Measurements from ENCODE around the gene ABO. TPM values are rescaled to one million over a fixed set of nuclear protein-coding genes. Genes with fewer than 3 reads are reported as not detected.

ABO gene
- total and polyA plus RNA-seq, 9 of the 15 experiments (the other 6 are each of a cell fraction or from before 2014, with no cell fraction given), result 5.0 to 21.9 (median 11.9) TPM

DNA sequence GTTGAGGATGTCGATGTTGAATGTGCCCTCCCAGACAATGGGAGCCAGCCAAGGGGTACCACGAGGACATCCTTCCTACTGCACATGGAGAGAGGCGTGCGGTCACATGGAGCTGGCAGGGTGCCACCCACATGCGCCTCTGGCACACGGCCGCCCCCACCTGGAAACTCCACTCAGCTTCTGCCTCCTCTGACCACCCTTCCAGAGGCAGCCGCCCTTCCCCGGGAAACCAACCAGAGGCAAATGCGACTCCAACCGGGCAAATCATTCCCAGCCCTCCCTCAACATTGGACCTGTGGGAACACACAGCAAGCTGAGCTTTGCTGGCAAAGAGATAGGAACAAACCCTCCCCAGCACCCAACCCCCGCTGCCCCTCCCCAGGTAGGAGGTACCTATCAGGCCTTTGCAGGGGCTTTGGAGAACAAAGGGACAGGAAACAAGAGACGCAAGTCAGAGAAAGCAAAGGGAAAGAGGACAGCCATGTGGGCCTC is 17.5 kb downstream of the ABO start (continued):
- no peak for TF ChIP-seq HDAC3 (IDR thresholded peaks at IDR 0.05; ENCODE audit: borderline replicate concordance, partially characterized antibody)
- TF ChIP-seq ARID2 (IDR thresholded peaks at IDR 0.05), result no peak
- TF ChIP-seq ZNF263 (CRISPR knock-in tag; IDR thresholded peaks at IDR 0.05; ENCODE audit: borderline replicate concordance), result no peak
- no peak for TF ChIP-seq ZNF57 (CRISPR knock-in tag; IDR thresholded peaks at IDR 0.05)
- TF ChIP-seq, protein P1, sequence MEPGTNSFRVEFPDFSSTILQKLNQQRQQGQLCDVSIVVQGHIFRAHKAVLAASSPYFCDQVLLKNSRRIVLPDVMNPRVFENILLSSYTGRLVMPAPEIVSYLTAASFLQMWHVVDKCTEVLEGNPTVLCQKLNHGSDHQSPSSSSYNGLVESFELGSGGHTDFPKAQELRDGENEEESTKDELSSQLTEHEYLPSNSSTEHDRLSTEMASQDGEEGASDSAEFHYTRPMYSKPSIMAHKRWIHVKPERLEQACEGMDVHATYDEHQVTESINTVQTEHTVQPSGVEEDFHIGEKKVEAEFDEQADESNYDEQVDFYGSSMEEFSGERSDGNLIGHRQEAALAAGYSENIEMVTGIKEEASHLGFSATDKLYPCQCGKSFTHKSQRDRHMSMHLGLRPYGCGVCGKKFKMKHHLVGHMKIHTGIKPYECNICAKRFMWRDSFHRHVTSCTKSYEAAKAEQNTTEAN (CRISPR knock-in tag; IDR thresholded peaks at IDR 0.05), result no peak
- TF ChIP-seq, protein P2, sequence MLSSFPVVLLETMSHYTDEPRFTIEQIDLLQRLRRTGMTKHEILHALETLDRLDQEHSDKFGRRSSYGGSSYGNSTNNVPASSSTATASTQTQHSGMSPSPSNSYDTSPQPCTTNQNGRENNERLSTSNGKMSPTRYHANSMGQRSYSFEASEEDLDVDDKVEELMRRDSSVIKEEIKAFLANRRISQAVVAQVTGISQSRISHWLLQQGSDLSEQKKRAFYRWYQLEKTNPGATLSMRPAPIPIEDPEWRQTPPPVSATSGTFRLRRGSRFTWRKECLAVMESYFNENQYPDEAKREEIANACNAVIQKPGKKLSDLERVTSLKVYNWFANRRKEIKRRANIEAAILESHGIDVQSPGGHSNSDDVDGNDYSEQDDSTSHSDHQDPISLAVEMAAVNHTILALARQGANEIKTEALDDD (IDR thresholded peaks at IDR 0.05), result no peak
- no peak for TF ChIP-seq EP300 (IDR thresholded peaks at IDR 0.05; ENCODE audit: low read length)
- peak; percentile 46 for TF ChIP-seq POLR2G (IDR thresholded peaks at IDR 0.05; ENCODE audit: low read depth, low read length)
- TF ChIP-seq ZNF384 (IDR thresholded peaks at IDR 0.05; ENCODE audit: low read depth, low read length), result no peak
- 0 out of 2 replicates have a peak, but pooled peaks have one; percentile 18 for TF ChIP-seq CBFA2T3 (IDR thresholded peaks at IDR 0.05)
- TF ChIP-seq, protein P3, sequence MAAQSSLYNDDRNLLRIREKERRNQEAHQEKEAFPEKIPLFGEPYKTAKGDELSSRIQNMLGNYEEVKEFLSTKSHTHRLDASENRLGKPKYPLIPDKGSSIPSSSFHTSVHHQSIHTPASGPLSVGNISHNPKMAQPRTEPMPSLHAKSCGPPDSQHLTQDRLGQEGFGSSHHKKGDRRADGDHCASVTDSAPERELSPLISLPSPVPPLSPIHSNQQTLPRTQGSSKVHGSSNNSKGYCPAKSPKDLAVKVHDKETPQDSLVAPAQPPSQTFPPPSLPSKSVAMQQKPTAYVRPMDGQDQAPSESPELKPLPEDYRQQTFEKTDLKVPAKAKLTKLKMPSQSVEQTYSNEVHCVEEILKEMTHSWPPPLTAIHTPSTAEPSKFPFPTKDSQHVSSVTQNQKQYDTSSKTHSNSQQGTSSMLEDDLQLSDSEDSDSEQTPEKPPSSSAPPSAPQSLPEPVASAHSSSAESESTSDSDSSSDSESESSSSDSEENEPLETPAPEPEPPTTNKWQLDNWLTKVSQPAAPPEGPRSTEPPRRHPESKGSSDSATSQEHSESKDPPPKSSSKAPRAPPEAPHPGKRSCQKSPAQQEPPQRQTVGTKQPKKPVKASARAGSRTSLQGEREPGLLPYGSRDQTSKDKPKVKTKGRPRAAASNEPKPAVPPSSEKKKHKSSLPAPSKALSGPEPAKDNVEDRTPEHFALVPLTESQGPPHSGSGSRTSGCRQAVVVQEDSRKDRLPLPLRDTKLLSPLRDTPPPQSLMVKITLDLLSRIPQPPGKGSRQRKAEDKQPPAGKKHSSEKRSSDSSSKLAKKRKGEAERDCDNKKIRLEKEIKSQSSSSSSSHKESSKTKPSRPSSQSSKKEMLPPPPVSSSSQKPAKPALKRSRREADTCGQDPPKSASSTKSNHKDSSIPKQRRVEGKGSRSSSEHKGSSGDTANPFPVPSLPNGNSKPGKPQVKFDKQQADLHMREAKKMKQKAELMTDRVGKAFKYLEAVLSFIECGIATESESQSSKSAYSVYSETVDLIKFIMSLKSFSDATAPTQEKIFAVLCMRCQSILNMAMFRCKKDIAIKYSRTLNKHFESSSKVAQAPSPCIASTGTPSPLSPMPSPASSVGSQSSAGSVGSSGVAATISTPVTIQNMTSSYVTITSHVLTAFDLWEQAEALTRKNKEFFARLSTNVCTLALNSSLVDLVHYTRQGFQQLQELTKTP (IDR thresholded peaks at IDR 0.05; ENCODE audit: low read depth in 1 of 2, partially characterized antibody in 2 of 2), result no peak
- TF ChIP-seq, protein P4, sequence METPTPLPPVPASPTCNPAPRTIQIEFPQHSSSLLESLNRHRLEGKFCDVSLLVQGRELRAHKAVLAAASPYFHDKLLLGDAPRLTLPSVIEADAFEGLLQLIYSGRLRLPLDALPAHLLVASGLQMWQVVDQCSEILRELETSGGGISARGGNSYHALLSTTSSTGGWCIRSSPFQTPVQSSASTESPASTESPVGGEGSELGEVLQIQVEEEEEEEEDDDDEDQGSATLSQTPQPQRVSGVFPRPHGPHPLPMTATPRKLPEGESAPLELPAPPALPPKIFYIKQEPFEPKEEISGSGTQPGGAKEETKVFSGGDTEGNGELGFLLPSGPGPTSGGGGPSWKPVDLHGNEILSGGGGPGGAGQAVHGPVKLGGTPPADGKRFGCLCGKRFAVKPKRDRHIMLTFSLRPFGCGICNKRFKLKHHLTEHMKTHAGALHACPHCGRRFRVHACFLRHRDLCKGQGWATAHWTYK (CRISPR knock-in tag; IDR thresholded peaks at IDR 0.05), result no peak

Measured in K562 (cell line).